H1 (cell line): ENCODE results near the gene MYH10. TPM values are rescaled to one million over a fixed set of nuclear protein-coding genes. Genes with fewer than 3 reads are reported as not detected.

Experiments used
- CTCF ChIA-PET: fragments of 300-600 bp; sonication (Branson Sonifier 250); formaldehyde crosslinking; loops from one replicate; lab custom pipeline; 2021; ENCODE audit not compliant: partially characterized antibody; lab: Charles Lee
- POLR2A ChIA-PET: fragments of 300-600 bp; sonication (Branson Sonifier 250); formaldehyde crosslinking; loops from one replicate; lab custom pipeline; 2021; ENCODE audit warnings: inconsistent platforms; ENCODE audit not compliant: partially characterized antibody; lab: Charles Lee
- DNase-seq, 2 experiments: peaks; one replicate each; pipeline versions ENCODE4 v3.0.0 to v3.0.0-alpha.2; 2010 to 2022; ENCODE audit warnings: low spot score in 2 of 2, low read depth in 1 of 2, mixed read lengths in 1 of 2
- FAIRE-seq: peaks from 2 replicates; lab custom pipeline; 2011; peaks lifted over from hg19 to GRCh38; lab: Jason Lieb, UNC
- H2AFZ ChIP-seq: 2 replicates; pipeline ENCODE4 v1.8.1; 2012; ENCODE audit warnings: low read length, inconsistent platforms
- H2AK5ac ChIP-seq: 2 replicates; pipeline ENCODE4 v1.6.1; 2013; ENCODE audit warnings: low read depth, low read length
- H2BK120ac ChIP-seq: replicated peaks from 2 replicates; pipeline ENCODE3; 2013; ENCODE audit warnings: low read depth, low read length, inconsistent platforms
- H2BK12ac ChIP-seq: 2 replicates; pipeline ENCODE4 v1.6.1; 2013; ENCODE audit warnings: low read depth, low read length
- H2BK15ac ChIP-seq: 2 replicates; pipeline ENCODE4 v1.6.1; 2013; ENCODE audit warnings: low read length
- H2BK20ac ChIP-seq: 2 replicates; pipeline ENCODE4 v1.6.1; 2013; ENCODE audit warnings: low read length
- H2BK5ac ChIP-seq: 2 replicates; pipeline ENCODE4 v1.6.1; 2013; ENCODE audit warnings: low read depth, low read length
- H3K14ac ChIP-seq: 2 replicates; pipeline ENCODE4 v1.6.1; 2013; ENCODE audit warnings: inconsistent platforms; ENCODE audit not compliant: insufficient read length
- H3K18ac ChIP-seq: 2 replicates; pipeline ENCODE4 v1.6.1; 2013; ENCODE audit warnings: low read length; ENCODE audit errors: extremely low read depth
- H3K23ac ChIP-seq: 2 replicates; pipeline ENCODE4 v1.6.1; 2013; ENCODE audit warnings: inconsistent platforms; ENCODE audit not compliant: insufficient read length
- H3K23me2 ChIP-seq: 2 replicates; pipeline ENCODE4 v1.6.1; 2013; ENCODE audit warnings: low read depth, low read length
- H3K27ac ChIP-seq: 2 replicates; pipeline ENCODE4 v1.6.1; 2011; ENCODE audit warnings: low read depth, low read length, inconsistent platforms
- H3K27me3 ChIP-seq, 4 experiments: replicated peaks in 1 of 4; 1 replicate in 1 of 4; 2 replicates in 3 of 4; pipeline versions ENCODE4 v1.6.1 to v1.8.1; 2011 to 2013; ENCODE audit warnings: low read length in 3 of 4, mild to moderate bottlenecking in 3 of 4, inconsistent platforms in 2 of 4, mixed read lengths in 2 of 4, moderate library complexity in 1 of 4; ENCODE audit not compliant: control insufficient read depth in 3 of 4, insufficient read depth in 3 of 4; ENCODE audit errors: extremely low read depth in 1 of 4
- H3K36me3 ChIP-seq, 4 experiments: 2 replicates each; pipeline versions ENCODE4 v1.6.1 to v1.8.1; 2011 to 2013; ENCODE audit warnings: mild to moderate bottlenecking in 4 of 4, low read length in 3 of 4, moderate library complexity in 2 of 4, control low read depth in 1 of 4, inconsistent platforms in 1 of 4; ENCODE audit not compliant: insufficient read depth in 4 of 4, control insufficient read depth in 2 of 4
- H3K4ac ChIP-seq: replicated peaks from 2 replicates; pipeline ENCODE3; 2013; ENCODE audit warnings: low read length, low read depth, mixed read lengths, inconsistent platforms; ENCODE audit not compliant: insufficient read length
- H3K4me1 ChIP-seq, 4 experiments: replicated peaks in 1 of 4; 1 replicate in 1 of 4; 2 replicates in 3 of 4; pipeline versions ENCODE4 v1.6.1 to v1.8.1; 2011 to 2013; ENCODE audit warnings: low read length in 3 of 4, inconsistent platforms in 2 of 4, mixed read lengths in 1 of 4; ENCODE audit not compliant: insufficient read depth in 4 of 4, control insufficient read depth in 3 of 4
- H3K4me2 ChIP-seq, 2 experiments: 2 replicates each; pipeline versions ENCODE4 v1.6.1 to v1.8.1; 2011 to 2013; ENCODE audit warnings: low read depth in 2 of 2, low read length in 2 of 2, control low read depth in 1 of 2, inconsistent platforms in 1 of 2, mild to moderate bottlenecking in 1 of 2; ENCODE audit not compliant: insufficient read depth in 1 of 2
- H3K4me3 ChIP-seq, 4 experiments: fragments of 200-600, 300-600 bp in 1 of 4; sonication (generic), shearing (Covaris generic), sonication (Bioruptor Twin) in 1 of 4; 2 replicates each; pipeline versions ENCODE4 v1.5.1 to v1.8.1; 2011 to 2016; ENCODE audit warnings: low read length in 4 of 4, low read depth in 3 of 4, control low read depth in 2 of 4, inconsistent platforms in 2 of 4, mild to moderate bottlenecking in 2 of 4, mixed read lengths in 1 of 4, moderate library complexity in 1 of 4; ENCODE audit not compliant: insufficient read depth in 2 of 4; ENCODE audit errors: extremely low read depth in 1 of 4
- H3K56ac ChIP-seq: replicated peaks from 2 replicates; pipeline ENCODE3; 2013; ENCODE audit warnings: low read depth, mild to moderate bottlenecking, mixed read lengths, low read length, inconsistent platforms; ENCODE audit not compliant: insufficient read length
- H3K79me1 ChIP-seq: 2 replicates; pipeline ENCODE4 v1.6.1; 2013; ENCODE audit warnings: low read depth, low read length, control low read depth
- H3K79me2 ChIP-seq, 2 experiments: 2 replicates each; pipeline versions ENCODE4 v1.6.1 to v1.8.1; 2012 to 2013; ENCODE audit warnings: low read length in 2 of 2, mild to moderate bottlenecking in 2 of 2, inconsistent platforms in 1 of 2; ENCODE audit not compliant: insufficient read depth in 2 of 2, control insufficient read depth in 1 of 2
- H3K9ac ChIP-seq, 4 experiments: replicated peaks in 1 of 4; 1 replicate in 1 of 4; 2 replicates in 3 of 4; pipeline versions ENCODE4 v1.6.1 to v1.8.1; 2011 to 2013; ENCODE audit warnings: low read depth in 3 of 4, low read length in 3 of 4, control low read depth in 2 of 4, mild to moderate bottlenecking in 2 of 4, moderate library complexity in 2 of 4, inconsistent platforms in 1 of 4; ENCODE audit errors: extremely low read depth in 1 of 4
- H3K9me3 ChIP-seq, 2 experiments: 2 replicates each; pipeline versions ENCODE4 v1.6.1 to v1.8.1; 2012 to 2013; ENCODE audit warnings: mild to moderate bottlenecking in 2 of 2, moderate library complexity in 2 of 2, control low read depth in 1 of 2, inconsistent platforms in 1 of 2, low read depth in 1 of 2, low read length in 1 of 2, mixed read lengths in 1 of 2; ENCODE audit not compliant: insufficient read depth in 2 of 2
- H4K20me1 ChIP-seq, 2 experiments: replicated peaks in 1 of 2; 2 replicates each; pipeline versions ENCODE3 to v1.8.1; 2011 to 2013; ENCODE audit warnings: inconsistent platforms in 2 of 2, low read length in 2 of 2, mild to moderate bottlenecking in 1 of 2; ENCODE audit not compliant: insufficient read depth in 2 of 2, control insufficient read depth in 1 of 2
- H4K5ac ChIP-seq: 2 replicates; pipeline ENCODE4 v1.6.1; 2013; ENCODE audit warnings: low read length, low read depth, mixed read lengths, inconsistent platforms; ENCODE audit not compliant: insufficient read length
- H4K8ac ChIP-seq: 2 replicates; pipeline ENCODE4 v1.8.0; 2013; ENCODE audit warnings: mild to moderate bottlenecking, moderate library complexity, low read length, inconsistent platforms; ENCODE audit not compliant: insufficient read depth; ENCODE audit errors: extremely low read depth
- H4K91ac ChIP-seq: replicated peaks from 2 replicates; pipeline ENCODE3; 2013; ENCODE audit warnings: low read length, mixed read lengths, inconsistent platforms; ENCODE audit not compliant: insufficient read length
- ASH2L ChIP-seq: fragments of 200-600, 300-600 bp; sonication (generic); IDR thresholded peaks from one replicate; pipeline ENCODE4 v1.7.1; 2017; ENCODE audit warnings: low read length
- CEBPB ChIP-seq: IDR thresholded peaks from 2 replicates; pipeline ENCODE4 v1.6.1; 2012; ENCODE audit warnings: low read depth, low read length
- FOSL1 ChIP-seq: IDR thresholded peaks from 2 replicates; pipeline ENCODE4 v1.6.1; 2011; ENCODE audit warnings: mild to moderate bottlenecking, low read depth, low read length, moderate library complexity; ENCODE audit not compliant: insufficient read depth
- GABPA ChIP-seq: IDR thresholded peaks from 2 replicates; pipeline ENCODE4 v1.6.1; 2011; ENCODE audit warnings: mild to moderate bottlenecking, low read length, moderate library complexity, borderline replicate concordance; ENCODE audit not compliant: insufficient read depth
- HDAC6 ChIP-seq: IDR thresholded peaks from one replicate; pipeline ENCODE4 v1.7.1; 2012; ENCODE audit warnings: low read depth, mild to moderate bottlenecking, inconsistent platforms, low read length, moderate library complexity
- KDM1A ChIP-seq: fragments of 200-600, 300-600 bp; sonication (generic); IDR thresholded peaks from 2 replicates; pipeline ENCODE4 v1.7.1; 2016; ENCODE audit warnings: mild to moderate bottlenecking, low read length, borderline replicate concordance
- NRF1 ChIP-seq: IDR thresholded peaks from 2 replicates; pipeline ENCODE4 v1.6.1; 2011; ENCODE audit warnings: mild to moderate bottlenecking, low read depth, low read length, improper control_type of control experiment
- RNF2 ChIP-seq: fragments of 200-900, 300-1000 bp; sonication (generic); IDR thresholded peaks from 2 replicates; pipeline ENCODE4 v1.7.1; 2016; ENCODE audit warnings: borderline replicate concordance, low read depth, mild to moderate bottlenecking, antibody characterized with exemption, low read length; ENCODE audit not compliant: poor library complexity, severe bottlenecking; ENCODE audit errors: missing control alignments
- RXRA ChIP-seq: IDR thresholded peaks from 2 replicates; pipeline ENCODE4 v1.6.1; 2011; ENCODE audit warnings: low read depth, mild to moderate bottlenecking, low read length, moderate library complexity; ENCODE audit not compliant: insufficient read depth
- SIN3A ChIP-seq, 2 experiments: IDR thresholded peaks in 1 of 2; conservative IDR thresholded peaks in 1 of 2; 2 replicates each; pipeline ENCODE4 v1.6.1; 2011 to 2012; ENCODE audit warnings: low read length in 2 of 2, improper control_type of control experiment in 1 of 2, low read depth in 1 of 2, mild to moderate bottlenecking in 1 of 2
- SP2 ChIP-seq: IDR thresholded peaks from 2 replicates; pipeline ENCODE4 v1.6.1; 2012; ENCODE audit warnings: mild to moderate bottlenecking, low read length, inconsistent platforms
- SP4 ChIP-seq: IDR thresholded peaks from 2 replicates; pipeline ENCODE4 v1.6.1; 2012; ENCODE audit warnings: low read length, inconsistent platforms
- TEAD4 ChIP-seq: IDR thresholded peaks from 2 replicates; pipeline ENCODE4 v1.6.1; 2012; ENCODE audit warnings: low read depth, low read length, inconsistent platforms, mixed read lengths
- WGBS, 2 experiments: shearing (Covaris generic) in 1 of 2; methylation state at CpG; one replicate each; pipeline versions ENCODE4 v1.1.6 to v1.1.7; 2013 to 2015; ENCODE audit warnings: low lambda C conversion rate in 2 of 2, mixed read lengths in 2 of 2, inconsistent platforms in 1 of 2, low coverage in 1 of 2, missing lambda C conversion rate in 1 of 2; ENCODE audit not compliant: insufficient replicate concordance in 2 of 2, insufficient coverage in 1 of 2, insufficient read length in 1 of 2; ENCODE audit errors: extremely low coverage in 1 of 2, missing lambda C conversion rate in 1 of 2; 5-methylcytosine and 5-hydroxymethylcytosine counted together
- polyA plus RNA-seq, 7 experiments: library from polyadenylated mRNA; depleted of rRNA in 3 of 7; stranded (reverse) in 5 of 7; unstranded in 2 of 7; fragments of >200 nt in 5 of 7; fragments of 200-250 nt in 2 of 7; gene quantifications; 1 replicate in 5 of 7; 2 replicates in 1 of 7; 4 replicates in 1 of 7; pipeline versions ENCODE4 v1.2.1 to v1.2.3, GENCODE V29; 2011 to 2013; ENCODE audit warnings: missing spikeins in 2 of 7, mixed read lengths in 2 of 7
- total RNA-seq: library from RNA; stranded (reverse); fragmentation: NEBNext Ultra II Directional; extraction: Animal tissue kit (Norgen Biotek cat#: 25700); gene quantifications from 2 replicates; pipeline ENCODE4 v1.2.1, GENCODE V29; 2021

The MYH10 gene
- total and polyA plus RNA-seq, 2 of the 8 experiments (the other 6 are each of a cell fraction or from before 2014, with no cell fraction given): 64.1 to 289 TPM

DNA sequence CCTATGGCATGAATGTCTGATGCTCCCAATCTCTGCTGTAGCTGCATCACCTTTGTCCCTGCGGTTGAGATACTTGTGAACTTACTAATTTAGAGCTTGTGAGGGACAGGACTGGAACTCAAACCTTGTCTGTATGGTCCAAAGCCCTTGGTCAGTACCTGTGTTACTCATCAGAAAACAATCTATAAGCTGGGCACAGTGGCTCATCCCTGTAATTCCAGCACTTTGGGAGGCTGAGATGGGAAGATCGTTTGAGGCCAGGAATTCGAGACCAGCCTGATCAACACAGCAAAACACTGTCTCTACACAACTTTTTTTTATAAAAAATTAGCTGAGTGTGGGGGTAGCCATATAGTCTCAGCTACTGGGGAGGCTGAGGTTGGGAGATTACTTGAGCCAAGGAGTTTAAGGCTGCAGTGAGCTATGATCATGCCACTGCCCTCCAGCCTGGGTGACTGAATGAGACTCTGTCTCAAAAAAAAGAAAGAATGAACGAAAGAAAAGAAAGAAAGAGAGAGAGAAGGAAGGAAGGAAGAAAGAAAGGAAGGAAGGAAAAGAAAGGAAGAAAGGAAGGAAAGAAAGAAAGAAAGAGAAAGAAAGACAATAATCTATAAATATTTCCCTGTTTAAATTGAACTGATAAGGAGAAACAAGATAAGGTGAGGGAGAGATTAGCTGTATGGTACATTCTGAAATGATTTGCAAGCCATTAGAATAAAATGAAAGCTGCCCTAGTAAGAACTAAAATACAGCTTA is 31.7 kb upstream of the MYH10 start:
- Histone ChIP-seq H2BK5ac (no peak overlapping the region), H3K4me3 (no peak overlapping the region), H3K23me2 (no peaks in the 10 kb centered on the region; the same call in 1 of the 2 replicates), H3K4me1 (no peaks in the 10 kb centered on the region), H4K5ac (no peak overlapping the region), H2BK15ac (no peak overlapping the region), H2BK120ac (no peak overlapping the region), H3K56ac (no peak overlapping the region), H3K9ac (no peak overlapping the region), H4K8ac (no peak overlapping the region), H3K36me3 (no peaks in the 10 kb centered on the region), H3K18ac (no peak overlapping the region), H4K91ac (no peak overlapping the region), H3K4me2 (no peak overlapping the region), H3K79me1 (no peaks in the 10 kb centered on the region), H2AFZ (no peak overlapping the region), H3K27me3 (no peaks in the 10 kb centered on the region), H2BK12ac (no peak overlapping the region), H3K4ac (no peak overlapping the region), H3K27ac (no peak overlapping the region), H3K14ac (no peak overlapping the region), H2AK5ac (no peak overlapping the region), H4K20me1 (no peaks in the 10 kb centered on the region), H2BK20ac (no peak overlapping the region), H3K23ac (no peak overlapping the region), H3K79me2 (no peaks in the 10 kb centered on the region), H3K9me3 (no peaks in the 10 kb centered on the region)
- ChIA-PET POLR2A (no interaction called here), CTCF (interaction anchor here (1.1 kb wide), 2 partner anchors 10 to 11 kb away, joined by 3 read pairs; no protein-coding TSS in a partner anchor)
- WGBS, 2 experiments: 70% methylated on average over 4 of the region's 4 CpGs; no CpG with 5 or more reads in 1 of the 2 experiments
- no peak for FAIRE-seq
- DNase-seq: no peak
- TF ChIP-seq SP2: no peak
- TF ChIP-seq RXRA: no peak
- TF ChIP-seq CEBPB: no peak
- TF ChIP-seq KDM1A: no peak
- no peak for TF ChIP-seq NRF1
- TF ChIP-seq ASH2L: no peak
- TF ChIP-seq SP4: no peak
- no peak for TF ChIP-seq TEAD4
- no peak for TF ChIP-seq HDAC6
- TF ChIP-seq GABPA: no peak
- TF ChIP-seq SIN3A (conservative IDR thresholded peaks at IDR 0.05 in 1 of 2, IDR thresholded peaks at IDR 0.05 in 1 of 2; ENCODE audit: low read depth in 1 of 2, low read length in 2 of 2): no peak
- no peak for TF ChIP-seq FOSL1
- no peak for TF ChIP-seq RNF2
